Thyroid gland (tissue), 4 donors: Measurements from ENCODE around the gene FBRSL1. TPM values are rescaled to one million over a fixed set of nuclear protein-coding genes. Genes with fewer than 3 reads are reported as not detected.
"Not testable (repeated sequence)": the region's sequence is repeated elsewhere in the genome, so short reads cannot be mapped to it uniquely, and the experiment has no call there.

ENCODE experiments used
- DNase-seq, 2 donors: peaks; one replicate each; pipeline ENCODE4 v3.0.0-alpha.2; 2019
- H3K27ac ChIP-seq, 3 donors: fragments of 200-600 bp; sonication (generic); 1 replicate in 2 of 3; 2 replicates in 1 of 3; pipeline ENCODE4 v1.5.1; 2016 to 2019; ENCODE audit warnings: mild to moderate bottlenecking in 1 of 3, moderate library complexity in 1 of 3
- H3K27me3 ChIP-seq: fragments of 200-600 bp; sonication (generic); one replicate; pipeline ENCODE4 v1.5.1; 2019
- H3K36me3 ChIP-seq, 2 donors: fragments of 200-600 bp; sonication (generic); one replicate each; pipeline ENCODE4 v1.5.1; 2016 to 2019
- H3K4me1 ChIP-seq, 2 donors: fragments of 200-600 bp; sonication (generic); one replicate each; pipeline ENCODE4 v1.5.1; 2017 to 2019
- H3K4me3 ChIP-seq, 3 donors: fragments of 200-600 bp; sonication (generic); replicated peaks in 1 of 3; 1 replicate in 2 of 3; 2 replicates in 1 of 3; pipeline ENCODE4 v1.5.1; 2016; ENCODE audit warnings: mild to moderate bottlenecking in 1 of 3
- H3K9me3 ChIP-seq: fragments of 200-600 bp; sonication (generic); one replicate; pipeline ENCODE4 v1.5.1; 2017
- POLR2A ChIP-seq, 2 donors: fragments of 450-650 bp; IDR thresholded peaks; one replicate each; pipeline ENCODE4 v1.6.1; 2017; ENCODE audit warnings: antibody characterized with exemption in 2 of 2, mild to moderate bottlenecking in 2 of 2, moderate library complexity in 1 of 2
- WGBS, 2 donors: methylation state at CpG; one replicate each; pipeline ENCODE4 v1.1.5; 2017; 5-methylcytosine and 5-hydroxymethylcytosine counted together
- intact Hi-C: fragments of 100-400 bp; cut with DNase I; formaldehyde crosslinking; loops from one replicate; pipeline ENCODE4 v1.15.1; 2023
- total RNA-seq, 4 donors: library from RNA; depleted of rRNA; stranded (reverse); fragments of >200 nt; gene quantifications; one replicate each; pipeline ENCODE4 v1.2.3, GENCODE V29; 2016
- TF ChIP-seq, protein P1 (sequence below), 6 experiments: fragments of 200-600 bp in 3 of 6; fragments of 450-650 bp in 3 of 6; sonication (generic) in 3 of 6; IDR thresholded peaks; one replicate each; pipeline ENCODE4 v1.5.1; 2016 to 2019; ENCODE audit warnings: antibody characterized with exemption in 6 of 6, mild to moderate bottlenecking in 2 of 6, inconsistent platforms in 1 of 6, moderate library complexity in 1 of 6

The FBRSL1 gene
- total RNA-seq, 4 donors from 2014 or later = 9.2 to 19.7 (median 12.0) TPM

DNA sequence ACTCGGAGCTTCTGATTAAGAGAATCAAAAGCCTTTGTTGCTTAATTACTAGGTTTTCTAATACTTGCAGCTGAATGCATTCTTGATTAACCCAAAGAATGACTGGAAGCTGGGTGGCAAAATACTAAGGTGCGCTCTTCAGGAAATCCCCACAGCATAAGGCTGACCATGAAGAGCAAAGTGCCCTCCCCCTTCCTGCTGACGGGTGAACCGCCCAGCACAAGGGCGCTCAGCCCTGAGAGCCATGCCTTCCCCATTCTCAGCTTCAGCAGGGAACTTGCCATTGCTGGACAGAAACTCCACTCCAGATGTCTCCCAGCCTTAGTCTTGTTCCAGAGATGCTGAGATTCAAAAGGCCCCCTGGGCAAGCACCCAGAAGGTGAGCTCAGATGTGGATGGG, 27.2 kb upstream of the FBRSL1 start:
- H3K27ac ChIP-seq = no peak overlapping the region
- no peaks in the 10 kb centered on the region for H3K4me1 ChIP-seq
- intact Hi-C loops = no loop called here
- 82 to 85% methylated on average over 2 to 5 of the region's 5 CpGs for WGBS, 2 donors
- no peak for TF ChIP-seq POLR2A (IDR thresholded peaks at IDR 0.05)
- TF ChIP-seq, protein P1, sequence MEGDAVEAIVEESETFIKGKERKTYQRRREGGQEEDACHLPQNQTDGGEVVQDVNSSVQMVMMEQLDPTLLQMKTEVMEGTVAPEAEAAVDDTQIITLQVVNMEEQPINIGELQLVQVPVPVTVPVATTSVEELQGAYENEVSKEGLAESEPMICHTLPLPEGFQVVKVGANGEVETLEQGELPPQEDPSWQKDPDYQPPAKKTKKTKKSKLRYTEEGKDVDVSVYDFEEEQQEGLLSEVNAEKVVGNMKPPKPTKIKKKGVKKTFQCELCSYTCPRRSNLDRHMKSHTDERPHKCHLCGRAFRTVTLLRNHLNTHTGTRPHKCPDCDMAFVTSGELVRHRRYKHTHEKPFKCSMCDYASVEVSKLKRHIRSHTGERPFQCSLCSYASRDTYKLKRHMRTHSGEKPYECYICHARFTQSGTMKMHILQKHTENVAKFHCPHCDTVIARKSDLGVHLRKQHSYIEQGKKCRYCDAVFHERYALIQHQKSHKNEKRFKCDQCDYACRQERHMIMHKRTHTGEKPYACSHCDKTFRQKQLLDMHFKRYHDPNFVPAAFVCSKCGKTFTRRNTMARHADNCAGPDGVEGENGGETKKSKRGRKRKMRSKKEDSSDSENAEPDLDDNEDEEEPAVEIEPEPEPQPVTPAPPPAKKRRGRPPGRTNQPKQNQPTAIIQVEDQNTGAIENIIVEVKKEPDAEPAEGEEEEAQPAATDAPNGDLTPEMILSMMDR (IDR thresholded peaks at IDR 0.05) = no peak
- no peaks in the 10 kb centered on the region for H3K9me3 ChIP-seq
- no peaks in the 10 kb centered on the region for H3K36me3 ChIP-seq
- DNase-seq = no peak
- H3K27me3 ChIP-seq = no peaks in the 10 kb centered on the region
- H3K4me3 ChIP-seq = no peak overlapping the region

DNA sequence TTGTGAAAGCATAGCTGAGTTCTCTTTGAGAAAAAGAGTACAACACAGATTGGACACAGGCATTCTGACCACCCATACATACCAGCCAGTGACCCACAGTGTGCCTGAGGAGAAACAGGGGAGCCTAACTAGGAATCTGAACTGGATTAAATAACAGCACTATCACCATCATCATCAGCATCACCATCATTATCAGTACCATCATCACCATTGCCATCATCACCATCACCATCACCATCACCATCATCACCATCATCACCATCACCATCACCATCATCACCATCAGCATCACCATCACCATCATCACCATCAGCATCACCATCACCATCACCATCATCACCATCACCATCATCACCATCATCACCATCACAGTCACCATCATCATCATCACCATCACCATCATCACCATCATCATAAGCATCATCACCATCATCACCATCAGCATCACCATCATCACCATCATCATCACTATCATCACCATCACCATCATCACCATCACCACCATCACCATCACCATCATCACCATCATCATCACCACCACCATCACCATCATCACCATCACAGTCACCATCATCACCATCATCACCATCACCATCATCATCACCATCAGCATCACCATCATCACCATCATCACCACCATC, 26.5 kb upstream of the FBRSL1 start:
- H3K4me3 ChIP-seq, H3K9me3 ChIP-seq, H3K27ac ChIP-seq, intact Hi-C loops, H3K4me1 ChIP-seq, H3K36me3 ChIP-seq, H3K27me3 ChIP-seq, DNase-seq: not testable (repeated sequence)

DNA sequence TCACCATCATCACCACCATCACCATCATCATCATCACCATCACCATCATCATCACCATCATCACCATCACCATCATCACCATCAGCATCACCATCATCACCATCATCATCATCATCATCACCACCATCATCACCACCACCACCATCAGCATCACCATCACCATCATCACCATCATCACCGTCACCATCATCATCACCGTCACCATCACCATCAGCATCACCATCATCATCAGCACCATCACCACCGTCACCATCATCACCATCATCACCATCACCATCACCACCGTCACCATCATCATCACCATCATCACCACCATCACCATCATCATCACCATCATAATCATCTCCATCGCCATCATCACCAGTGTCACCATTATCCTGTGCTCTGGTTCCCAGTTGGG, 25.6 kb upstream of the FBRSL1 start:
- H3K9me3 ChIP-seq, H3K4me3 ChIP-seq, H3K27ac ChIP-seq, H3K4me1 ChIP-seq, intact Hi-C loops, H3K36me3 ChIP-seq, DNase-seq, H3K27me3 ChIP-seq: not testable (repeated sequence)
- WGBS, 2 donors = 81 to 90% methylated on average over 5 of the region's 5 CpGs

DNA sequence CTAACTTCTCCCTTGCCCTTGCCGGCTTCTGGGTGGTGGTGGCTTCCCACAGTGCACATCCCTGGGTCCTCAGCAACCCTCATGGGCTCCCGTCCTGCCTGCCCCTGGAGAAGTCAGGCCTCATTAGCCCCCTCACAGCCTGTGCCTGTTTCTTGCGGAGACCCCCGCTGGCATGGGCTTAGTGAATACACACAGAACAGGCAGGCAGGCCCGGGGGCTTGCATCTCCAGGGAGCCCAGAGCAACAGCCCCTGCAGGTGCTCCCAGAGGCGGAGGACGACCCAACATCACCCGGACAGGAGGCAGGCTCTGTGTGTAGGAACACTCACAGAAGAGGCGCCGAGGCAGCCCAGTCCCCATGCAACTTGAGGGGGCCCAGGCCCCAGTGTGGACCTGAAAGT, 25.1 kb upstream of the FBRSL1 start:
- WGBS, 2 donors = 83 to 92% methylated on average over 6 to 10 of the region's 10 CpGs
- no peak overlapping the region for H3K27ac ChIP-seq
- no peak overlapping the region for H3K4me3 ChIP-seq
- TF ChIP-seq POLR2A (IDR thresholded peaks at IDR 0.05) = no peak
- TF ChIP-seq, protein P1 (IDR thresholded peaks at IDR 0.05) = no peak
- H3K27me3 ChIP-seq = no peaks in the 10 kb centered on the region
- DNase-seq = no peak
- H3K9me3 ChIP-seq = no peaks in the 10 kb centered on the region
- intact Hi-C loops = no loop called here
- H3K4me1 ChIP-seq = no peaks in the 10 kb centered on the region
- H3K36me3 ChIP-seq = no peaks in the 10 kb centered on the region

DNA sequence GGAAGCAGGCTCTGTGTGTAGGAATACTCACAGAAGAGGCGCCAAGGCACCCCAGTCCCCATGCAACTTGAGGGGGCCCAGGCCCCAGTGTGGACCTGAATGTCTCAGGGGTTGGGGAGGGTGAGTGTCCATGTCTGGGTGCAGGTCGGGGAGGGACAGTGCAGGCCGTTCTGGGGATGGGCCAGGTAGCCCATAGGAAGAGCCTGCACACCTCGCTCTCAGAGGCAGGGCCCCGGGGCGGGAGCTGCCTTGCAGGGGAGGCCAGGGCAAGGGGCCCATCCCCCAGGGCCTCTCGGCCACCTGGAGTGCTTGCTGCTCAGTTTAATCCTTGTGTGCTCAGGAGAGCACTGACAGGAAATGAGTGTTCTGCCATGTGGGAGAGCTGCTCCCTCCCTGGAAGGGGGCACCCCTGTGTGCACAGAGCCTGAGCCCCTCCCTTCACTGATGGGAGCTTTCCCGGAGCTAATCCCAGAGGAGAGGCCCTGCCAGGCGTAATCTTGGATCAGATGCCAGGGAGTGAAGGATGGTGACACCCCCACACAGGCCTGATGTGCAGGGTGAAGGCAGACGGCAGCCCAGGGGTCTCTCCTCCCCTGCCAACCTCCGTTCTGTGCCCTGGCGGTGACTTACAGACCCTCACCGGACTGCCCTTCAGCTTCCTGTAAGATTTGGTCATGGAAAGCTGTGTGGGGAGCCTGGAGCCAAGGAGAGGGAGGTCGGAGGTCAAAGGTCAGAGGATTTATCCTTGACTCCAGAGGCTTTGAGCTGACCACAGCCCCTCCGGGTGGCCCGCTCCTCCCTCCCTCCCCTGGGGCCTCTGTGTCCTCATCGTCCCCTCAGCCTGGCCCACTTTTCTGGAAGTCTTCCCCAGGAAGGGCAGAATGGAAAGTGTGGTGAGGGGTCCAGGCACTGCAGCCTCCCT, 24.4 kb upstream of the FBRSL1 start:
- 61 to 76% methylated on average over 12 to 16 of the region's 17 CpGs for WGBS, 2 donors
- DNase-seq = no peak
- H3K9me3 ChIP-seq = no peaks in the 10 kb centered on the region
- H3K4me3 ChIP-seq = no peak overlapping the region
- H3K4me1 ChIP-seq = no peaks in the 10 kb centered on the region
- H3K36me3 ChIP-seq = no peaks in the 10 kb centered on the region
- no peaks in the 10 kb centered on the region for H3K27me3 ChIP-seq
- no peak overlapping the region for H3K27ac ChIP-seq
- TF ChIP-seq POLR2A (IDR thresholded peaks at IDR 0.05) = no peak
- TF ChIP-seq, protein P1 (IDR thresholded peaks at IDR 0.05) = no peak
- intact Hi-C loops = no loop called here
